Prostate gland (tissue), 2 donors: ENCODE data around the gene PTGDS. TPM values are rescaled to one million over a fixed set of nuclear protein-coding genes. Genes with fewer than 3 reads are reported as not detected.

Experiments used
- DNase-seq: peaks from one replicate; pipeline ENCODE4 v3.0.0-alpha.2; 2019; ENCODE audit warnings: low spot score
- H3K27ac ChIP-seq, 2 donors: fragments of 200-600 bp; sonication (generic); 2 replicates each; pipeline ENCODE4 v1.5.1; 2017 to 2019
- H3K27me3 ChIP-seq: fragments of 200-600 bp; sonication (generic); replicated peaks from 2 replicates; pipeline ENCODE4 v1.5.1; 2019; ENCODE audit not compliant: insufficient read depth
- H3K36me3 ChIP-seq, 2 donors: fragments of 200-600 bp; sonication (generic); 1 replicate in 1 of 2; 2 replicates in 1 of 2; pipeline versions ENCODE4 v1.5.1 to v1.8.1; 2017 to 2019
- H3K4me1 ChIP-seq: fragments of 200-600 bp; sonication (generic); replicated peaks from 2 replicates; pipeline ENCODE4 v1.5.1; 2019
- H3K4me3 ChIP-seq, 2 donors: fragments of 200-600 bp; sonication (generic); 2 replicates each; pipeline ENCODE4 v1.5.1; 2017 to 2019
- H3K9me3 ChIP-seq: fragments of 200-600 bp; sonication (generic); 2 replicates; pipeline ENCODE4 v1.5.1; 2017
- POLR2A ChIP-seq: fragments of 450-650 bp; IDR thresholded peaks from one replicate; pipeline ENCODE4 v1.6.1; 2016; ENCODE audit warnings: antibody characterized with exemption, mild to moderate bottlenecking
- POLR2AphosphoS5 ChIP-seq: sonication (generic); formaldehyde crosslinking; IDR thresholded peaks from one replicate; pipeline ENCODE4 v1.6.1; 2017; ENCODE audit warnings: antibody characterized with exemption
- WGBS: methylation state at CpG from one replicate; pipeline ENCODE4 v1.1.5; 2018; 5-methylcytosine and 5-hydroxymethylcytosine counted together
- intact Hi-C: fragments of 100-400 bp; cut with DNase I; formaldehyde crosslinking; loops from one replicate; pipeline ENCODE4 v1.14.2; 2022
- total RNA-seq, 2 donors: library from RNA; depleted of rRNA; stranded (reverse); fragments of >200 nt; gene quantifications; one replicate each; pipeline ENCODE4 v1.1.0, GENCODE V29; 2016
- TF ChIP-seq, protein P1 (sequence below), 4 experiments: fragments of 200-600 bp in 2 of 4; fragments of 450-650 bp in 2 of 4; sonication (generic) in 2 of 4; IDR thresholded peaks; 1 replicate in 3 of 4; 2 replicates in 1 of 4; pipeline ENCODE4 v1.5.1; 2016 to 2019; ENCODE audit warnings: antibody characterized with exemption in 4 of 4, mild to moderate bottlenecking in 2 of 4, moderate library complexity in 2 of 4

The PTGDS gene
- total RNA-seq, 2 donors from 2014 or later = 59.4 to 5,242 TPM

- no peaks in the 10 kb centered on the region for H3K27me3 ChIP-seq
- DNase-seq = no peak
- no peaks in the 10 kb centered on the region for H3K9me3 ChIP-seq
- 91% methylated on average over 28 of the region's 29 CpGs for WGBS
- intact Hi-C loops = no loop called here
- H3K4me3 ChIP-seq = no peak overlapping the region
- TF ChIP-seq, protein P1, sequence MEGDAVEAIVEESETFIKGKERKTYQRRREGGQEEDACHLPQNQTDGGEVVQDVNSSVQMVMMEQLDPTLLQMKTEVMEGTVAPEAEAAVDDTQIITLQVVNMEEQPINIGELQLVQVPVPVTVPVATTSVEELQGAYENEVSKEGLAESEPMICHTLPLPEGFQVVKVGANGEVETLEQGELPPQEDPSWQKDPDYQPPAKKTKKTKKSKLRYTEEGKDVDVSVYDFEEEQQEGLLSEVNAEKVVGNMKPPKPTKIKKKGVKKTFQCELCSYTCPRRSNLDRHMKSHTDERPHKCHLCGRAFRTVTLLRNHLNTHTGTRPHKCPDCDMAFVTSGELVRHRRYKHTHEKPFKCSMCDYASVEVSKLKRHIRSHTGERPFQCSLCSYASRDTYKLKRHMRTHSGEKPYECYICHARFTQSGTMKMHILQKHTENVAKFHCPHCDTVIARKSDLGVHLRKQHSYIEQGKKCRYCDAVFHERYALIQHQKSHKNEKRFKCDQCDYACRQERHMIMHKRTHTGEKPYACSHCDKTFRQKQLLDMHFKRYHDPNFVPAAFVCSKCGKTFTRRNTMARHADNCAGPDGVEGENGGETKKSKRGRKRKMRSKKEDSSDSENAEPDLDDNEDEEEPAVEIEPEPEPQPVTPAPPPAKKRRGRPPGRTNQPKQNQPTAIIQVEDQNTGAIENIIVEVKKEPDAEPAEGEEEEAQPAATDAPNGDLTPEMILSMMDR (IDR thresholded peaks at IDR 0.05) = no peak
- TF ChIP-seq POLR2AphosphoS5 (no peak), POLR2A (no peak)
- no peak overlapping the region for H3K27ac ChIP-seq
- H3K36me3 ChIP-seq = no peaks in the 10 kb centered on the region
- no peaks in the 10 kb centered on the region for H3K4me1 ChIP-seq
Observed at GRCh38 chr9:136973618-136974617, 3.4 kb upstream of the PTGDS start.

DNA sequence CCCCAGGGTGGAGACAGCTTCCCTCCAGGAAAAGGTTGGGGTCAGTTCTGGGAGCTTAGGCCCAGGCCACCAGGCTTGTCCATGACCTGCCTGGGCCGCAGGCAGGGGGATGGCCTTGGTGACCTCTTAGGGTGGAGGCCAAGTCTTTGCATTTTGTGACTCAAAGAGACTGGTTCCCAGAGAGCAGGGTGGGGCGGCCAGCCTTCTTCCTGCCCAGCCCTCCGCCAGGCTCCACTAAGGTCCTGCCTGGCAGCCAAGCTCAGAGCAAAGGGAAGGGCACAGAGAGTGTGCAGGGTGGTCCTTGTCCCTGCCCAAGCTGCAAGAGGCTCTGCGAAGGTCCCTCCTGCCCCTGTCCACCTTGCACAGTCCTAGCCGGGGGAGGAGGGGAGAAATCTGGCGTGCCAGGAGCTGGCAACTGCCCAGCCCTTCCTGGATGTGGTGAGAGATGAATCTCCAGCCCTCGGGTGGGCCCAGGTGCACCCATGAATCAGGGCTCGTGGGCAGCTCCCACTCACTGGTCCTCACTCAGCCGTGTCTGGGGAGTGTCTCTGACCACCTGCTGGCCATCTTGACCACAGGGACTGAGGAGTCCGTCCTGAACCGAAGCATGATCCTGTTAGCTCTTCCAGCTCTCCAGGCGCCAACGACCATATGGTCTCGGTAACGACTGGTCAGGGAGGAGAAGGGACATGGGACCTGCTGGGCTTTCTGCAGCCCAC, 2.3 kb upstream of the PTGDS start:
- DNase-seq = no peak
- H3K4me3 ChIP-seq = no peak overlapping the region
- intact Hi-C loops = no loop called here
- TF ChIP-seq POLR2AphosphoS5 (no peak), POLR2A (no peak)
- TF ChIP-seq, protein P1 (IDR thresholded peaks at IDR 0.05) = no peak
- WGBS = 83% methylated on average over 14 of the region's 15 CpGs
- no peaks in the 10 kb centered on the region for H3K36me3 ChIP-seq
- H3K27ac ChIP-seq = no peak overlapping the region
- H3K9me3 ChIP-seq = no peaks in the 10 kb centered on the region
- H3K4me1 ChIP-seq = no peaks in the 10 kb centered on the region
- H3K27me3 ChIP-seq = no peaks in the 10 kb centered on the region

DNA sequence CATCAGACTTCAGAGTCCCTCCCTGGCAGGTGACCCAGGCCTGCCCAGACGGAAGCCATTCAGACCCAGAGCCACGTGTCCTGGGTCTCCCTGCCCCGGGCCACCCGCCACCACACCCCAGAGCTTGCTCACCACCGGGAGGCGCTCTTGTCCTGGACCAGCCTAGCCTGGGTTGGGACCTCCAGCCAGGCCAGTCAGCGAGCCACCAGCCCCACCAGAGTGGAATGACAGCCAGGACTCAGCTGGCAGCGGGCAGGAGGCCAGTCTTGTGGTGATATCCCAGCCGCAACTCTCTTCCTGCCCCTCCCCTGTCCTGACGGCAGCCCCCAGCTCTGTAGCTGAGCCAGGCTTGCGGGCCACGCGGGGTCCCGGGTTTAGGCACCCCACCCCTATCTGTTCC, 1.7 kb upstream of the PTGDS start:
- Histone ChIP-seq H3K4me1 (no peaks in the 10 kb centered on the region), H3K9me3 (no peaks in the 10 kb centered on the region), H3K36me3 (no peaks in the 10 kb centered on the region), H3K27ac (no peak overlapping the region), H3K4me3 (no peak overlapping the region), H3K27me3 (no peaks in the 10 kb centered on the region)
- TF ChIP-seq POLR2A (no peak), POLR2AphosphoS5 (no peak)
- TF ChIP-seq, protein P1 (IDR thresholded peaks at IDR 0.05) = no peak
- intact Hi-C loops = no loop called here
- no peak for DNase-seq
- WGBS = 54% methylated on average over 13 of the region's 14 CpGs

- Histone ChIP-seq H3K4me1 (no peaks in the 10 kb centered on the region), H3K27me3 (no peaks in the 10 kb centered on the region), H3K4me3 (peak overlapping the region; percentile 25 to 41), H3K27ac (peak overlapping the region; percentile 60 to 61), H3K9me3 (no peaks in the 10 kb centered on the region), H3K36me3 (no peaks in the 10 kb centered on the region)
- TF ChIP-seq, protein P1 (IDR thresholded peaks at IDR 0.05) = no peak
- TF ChIP-seq POLR2AphosphoS5 (no peak), POLR2A (no peak)
- no peak for DNase-seq
- WGBS = 23% methylated on average over 33 of the region's 33 CpGs
- intact Hi-C loops = no loop called here
Observed at GRCh38 chr9:136977649-136978072, 357 bp downstream of the PTGDS start.
